Neural cell (in vitro differentiated cells): ENCODE measurements around the gene TOX2. TPM values are rescaled to one million over a fixed set of nuclear protein-coding genes. Genes with fewer than 3 reads are reported as not detected.

Experiments used
- H2AFZ ChIP-seq: fragments of 200-600, 300-800 bp; sonication (generic), shearing (Covaris generic); 2 replicates; pipeline ENCODE4 v1.6.0; 2014; ENCODE audit warnings: low read depth, mild to moderate bottlenecking, antibody characterized with exemption, low read length, moderate library complexity
- H3F3A ChIP-seq: fragments of 200-600 bp; shearing (Covaris generic); 2 replicates; pipeline ENCODE4 v1.6.1; 2016; ENCODE audit warnings: mild to moderate bottlenecking, moderate library complexity, mixed read lengths, antibody characterized with exemption, low read length; ENCODE audit not compliant: insufficient read depth, poor library complexity, severe bottlenecking
- H3K27ac ChIP-seq: fragments of 200-600, 300-800 bp; sonication (generic), shearing (Covaris generic); 2 replicates; pipeline ENCODE4 v1.5.1; 2014; ENCODE audit warnings: mild to moderate bottlenecking, low read length, moderate library complexity
- H3K27me3 ChIP-seq: fragments of 300-800, 200-600 bp; sonication (generic), shearing (Covaris generic); 2 replicates; pipeline ENCODE4 v1.6.0; 2014; ENCODE audit warnings: mild to moderate bottlenecking, low read depth, low read length, moderate library complexity; ENCODE audit not compliant: insufficient read depth
- H3K36me3 ChIP-seq: fragments of 300-800, 200-600 bp; sonication (generic), shearing (Covaris generic); 2 replicates; pipeline ENCODE4 v1.5.1; 2014; ENCODE audit warnings: mild to moderate bottlenecking, antibody characterized with exemption, low read length, moderate library complexity; ENCODE audit not compliant: insufficient read depth
- H3K4me2 ChIP-seq: fragments of 300-800, 200-600 bp; sonication (generic), shearing (Covaris generic); 2 replicates; pipeline ENCODE4 v1.6.0; 2014; ENCODE audit warnings: mild to moderate bottlenecking, low read length
- H3K4me3 ChIP-seq: fragments of 300-800, 200-600 bp; sonication (generic), shearing (Covaris generic); 2 replicates; pipeline ENCODE4 v1.5.1; 2014; ENCODE audit warnings: mild to moderate bottlenecking, low read length, moderate library complexity
- H3K79me2 ChIP-seq: fragments of 200-600 bp; shearing (Covaris generic); replicated peaks from 2 replicates; pipeline ENCODE4 v1.6.0; 2014; ENCODE audit warnings: mild to moderate bottlenecking, low read length, moderate library complexity; ENCODE audit not compliant: insufficient read depth
- H3K9ac ChIP-seq: fragments of 300-800, 200-600 bp; sonication (generic), shearing (Covaris generic); 2 replicates; pipeline ENCODE4 v1.6.1; 2016; ENCODE audit warnings: mild to moderate bottlenecking, low read length, mixed read lengths
- H3K9me2 ChIP-seq: fragments of 200-600 bp; shearing (Covaris generic); 2 replicates; pipeline ENCODE4 v1.6.1; 2016; ENCODE audit warnings: mild to moderate bottlenecking, low read length, mixed read lengths; ENCODE audit not compliant: insufficient read depth
- H3K9me3 ChIP-seq: fragments of 200-600, 300-800 bp; sonication (generic), shearing (Covaris generic); 2 replicates; pipeline ENCODE4 v1.6.1; 2016; ENCODE audit warnings: mild to moderate bottlenecking, mixed run types, low read length, moderate library complexity, mixed read lengths
- H4K20me1 ChIP-seq: fragments of 200-600 bp; shearing (Covaris generic); 2 replicates; pipeline ENCODE4 v1.6.1; 2016; ENCODE audit warnings: mild to moderate bottlenecking, mixed run types; ENCODE audit not compliant: insufficient read depth
- EP300 ChIP-seq: fragments of 450-650 bp; conservative IDR thresholded peaks from 2 replicates; pipeline ENCODE4 v1.6.1; 2014; ENCODE audit warnings: antibody characterized with exemption, mild to moderate bottlenecking, moderate library complexity; ENCODE audit not compliant: poor library complexity, severe bottlenecking
- EZH2 ChIP-seq: fragments of 200-600, 300-800 bp; shearing (Covaris generic), sonication (generic); IDR thresholded peaks from 2 replicates; pipeline ENCODE4 v1.6.1; 2014; ENCODE audit warnings: antibody characterized with exemption, low read length, borderline replicate concordance, mild to moderate bottlenecking; ENCODE audit not compliant: insufficient read depth, poor library complexity, severe bottlenecking
- MXI1 ChIP-seq: fragments of 450-650 bp; conservative IDR thresholded peaks from 2 replicates; pipeline ENCODE4 v1.6.1; 2014; ENCODE audit warnings: antibody characterized with exemption, mild to moderate bottlenecking; ENCODE audit not compliant: poor library complexity, severe bottlenecking
- POLR2AphosphoS5 ChIP-seq: IDR thresholded peaks from 2 replicates; pipeline ENCODE4 v1.6.1; 2012
- RAD21 ChIP-seq: fragments of 450-650 bp; conservative IDR thresholded peaks from 2 replicates; pipeline ENCODE4 v1.6.1; 2014; ENCODE audit warnings: antibody characterized with exemption, mild to moderate bottlenecking, moderate library complexity
- SMC3 ChIP-seq: fragments of 450-650 bp; conservative IDR thresholded peaks from 2 replicates; pipeline ENCODE4 v1.6.1; 2014; ENCODE audit warnings: antibody characterized with exemption, mild to moderate bottlenecking, moderate library complexity; ENCODE audit not compliant: poor library complexity
- TAF1 ChIP-seq: IDR thresholded peaks from 2 replicates; pipeline ENCODE4 v1.6.1; 2012; ENCODE audit warnings: low read depth
- polyA plus RNA-seq: library from polyadenylated mRNA; depleted of rRNA; stranded (reverse); fragments of >200 nt; gene quantifications from 2 replicates; pipeline ENCODE4 v1.2.3, GENCODE V29; 2014
- TF ChIP-seq, protein P1 (sequence below): IDR thresholded peaks from 2 replicates; pipeline ENCODE4 v1.6.1; 2012; ENCODE audit warnings: borderline replicate concordance
- TF ChIP-seq, protein P2 (sequence below): fragments of 450-650 bp; IDR thresholded peaks from 2 replicates; pipeline ENCODE4 v1.5.1; 2014; ENCODE audit warnings: antibody characterized with exemption, mild to moderate bottlenecking, moderate library complexity; ENCODE audit not compliant: poor library complexity, severe bottlenecking

Gene TOX2
- polyA plus RNA-seq, 1 donor from 2014 or later = 0.89 TPM

DNA sequence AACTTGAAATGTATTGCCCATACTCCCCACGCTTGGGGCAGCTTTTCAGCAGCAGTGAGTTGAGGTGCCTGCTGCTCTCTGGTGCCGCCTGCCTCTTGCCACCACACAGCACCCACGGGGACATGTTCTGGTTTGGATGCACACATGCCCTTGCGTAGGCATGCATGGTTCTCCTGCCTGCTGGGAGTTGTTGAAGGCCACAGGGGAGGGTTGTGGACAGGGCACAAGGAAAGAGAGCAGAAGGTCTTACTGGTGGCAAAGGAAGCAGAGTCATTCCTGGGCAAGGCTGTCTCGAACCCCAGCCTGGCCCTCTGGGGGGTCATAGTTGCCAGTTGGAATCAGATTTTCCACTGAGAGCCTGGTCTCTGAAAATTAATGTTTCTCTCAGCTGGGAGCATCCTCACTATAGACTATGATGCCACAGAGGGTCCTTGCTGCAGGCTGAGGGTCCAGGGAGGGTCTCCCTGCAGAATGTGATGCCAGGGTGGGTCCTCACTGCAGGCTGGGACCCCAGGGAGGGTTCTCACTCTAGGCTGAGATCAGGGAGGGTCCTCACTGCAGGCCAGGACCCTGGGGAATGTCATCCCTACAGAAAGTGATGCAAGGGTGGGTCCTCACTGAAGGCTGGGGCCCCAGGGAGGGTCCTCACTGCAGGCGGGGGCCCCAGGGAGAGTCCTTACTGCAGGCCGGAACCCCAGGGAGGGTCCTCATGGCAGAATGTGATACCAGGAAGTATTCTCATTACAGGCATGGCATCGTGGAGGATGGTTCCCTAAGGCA is 59.2 kb downstream of the TOX2 start:
- no peaks in the 10 kb centered on the region for H3K9me3 ChIP-seq
- H2AFZ ChIP-seq = no peak overlapping the region
- no peak overlapping the region for H3K9ac ChIP-seq
- no peaks in the 10 kb centered on the region for H3K27me3 ChIP-seq
- H3K4me2 ChIP-seq = no peak overlapping the region
- TF ChIP-seq RAD21 (no peak), MXI1 (no peak), EP300 (no peak), POLR2AphosphoS5 (no peak), EZH2 (no peak), SMC3 (no peak), TAF1 (no peak)
- TF ChIP-seq, protein P1, sequence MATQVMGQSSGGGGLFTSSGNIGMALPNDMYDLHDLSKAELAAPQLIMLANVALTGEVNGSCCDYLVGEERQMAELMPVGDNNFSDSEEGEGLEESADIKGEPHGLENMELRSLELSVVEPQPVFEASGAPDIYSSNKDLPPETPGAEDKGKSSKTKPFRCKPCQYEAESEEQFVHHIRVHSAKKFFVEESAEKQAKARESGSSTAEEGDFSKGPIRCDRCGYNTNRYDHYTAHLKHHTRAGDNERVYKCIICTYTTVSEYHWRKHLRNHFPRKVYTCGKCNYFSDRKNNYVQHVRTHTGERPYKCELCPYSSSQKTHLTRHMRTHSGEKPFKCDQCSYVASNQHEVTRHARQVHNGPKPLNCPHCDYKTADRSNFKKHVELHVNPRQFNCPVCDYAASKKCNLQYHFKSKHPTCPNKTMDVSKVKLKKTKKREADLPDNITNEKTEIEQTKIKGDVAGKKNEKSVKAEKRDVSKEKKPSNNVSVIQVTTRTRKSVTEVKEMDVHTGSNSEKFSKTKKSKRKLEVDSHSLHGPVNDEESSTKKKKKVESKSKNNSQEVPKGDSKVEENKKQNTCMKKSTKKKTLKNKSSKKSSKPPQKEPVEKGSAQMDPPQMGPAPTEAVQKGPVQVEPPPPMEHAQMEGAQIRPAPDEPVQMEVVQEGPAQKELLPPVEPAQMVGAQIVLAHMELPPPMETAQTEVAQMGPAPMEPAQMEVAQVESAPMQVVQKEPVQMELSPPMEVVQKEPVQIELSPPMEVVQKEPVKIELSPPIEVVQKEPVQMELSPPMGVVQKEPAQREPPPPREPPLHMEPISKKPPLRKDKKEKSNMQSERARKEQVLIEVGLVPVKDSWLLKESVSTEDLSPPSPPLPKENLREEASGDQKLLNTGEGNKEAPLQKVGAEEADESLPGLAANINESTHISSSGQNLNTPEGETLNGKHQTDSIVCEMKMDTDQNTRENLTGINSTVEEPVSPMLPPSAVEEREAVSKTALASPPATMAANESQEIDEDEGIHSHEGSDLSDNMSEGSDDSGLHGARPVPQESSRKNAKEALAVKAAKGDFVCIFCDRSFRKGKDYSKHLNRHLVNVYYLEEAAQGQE = no peak
- H3K4me3 ChIP-seq = no peak overlapping the region
- H3F3A ChIP-seq = no peaks in the 10 kb centered on the region
- H3K36me3 ChIP-seq = no peaks in the 10 kb centered on the region
- no peaks in the 10 kb centered on the region for H4K20me1 ChIP-seq
- H3K79me2 ChIP-seq = no peaks in the 10 kb centered on the region
- no peak overlapping the region for H3K27ac ChIP-seq
- no peaks in the 10 kb centered on the region for H3K9me2 ChIP-seq

GRCh38 chr20:43974695-43975094 is 60.0 kb downstream of the TOX2 start:
- H3K4me2 ChIP-seq = no peak overlapping the region
- TF ChIP-seq, protein P2, sequence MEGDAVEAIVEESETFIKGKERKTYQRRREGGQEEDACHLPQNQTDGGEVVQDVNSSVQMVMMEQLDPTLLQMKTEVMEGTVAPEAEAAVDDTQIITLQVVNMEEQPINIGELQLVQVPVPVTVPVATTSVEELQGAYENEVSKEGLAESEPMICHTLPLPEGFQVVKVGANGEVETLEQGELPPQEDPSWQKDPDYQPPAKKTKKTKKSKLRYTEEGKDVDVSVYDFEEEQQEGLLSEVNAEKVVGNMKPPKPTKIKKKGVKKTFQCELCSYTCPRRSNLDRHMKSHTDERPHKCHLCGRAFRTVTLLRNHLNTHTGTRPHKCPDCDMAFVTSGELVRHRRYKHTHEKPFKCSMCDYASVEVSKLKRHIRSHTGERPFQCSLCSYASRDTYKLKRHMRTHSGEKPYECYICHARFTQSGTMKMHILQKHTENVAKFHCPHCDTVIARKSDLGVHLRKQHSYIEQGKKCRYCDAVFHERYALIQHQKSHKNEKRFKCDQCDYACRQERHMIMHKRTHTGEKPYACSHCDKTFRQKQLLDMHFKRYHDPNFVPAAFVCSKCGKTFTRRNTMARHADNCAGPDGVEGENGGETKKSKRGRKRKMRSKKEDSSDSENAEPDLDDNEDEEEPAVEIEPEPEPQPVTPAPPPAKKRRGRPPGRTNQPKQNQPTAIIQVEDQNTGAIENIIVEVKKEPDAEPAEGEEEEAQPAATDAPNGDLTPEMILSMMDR = no peak
- no peak for TF ChIP-seq POLR2AphosphoS5
- TF ChIP-seq EZH2 = no peak
- TF ChIP-seq, protein P1 = no peak
- TF ChIP-seq RAD21 = no peak
- no peak for TF ChIP-seq MXI1
- no peak for TF ChIP-seq SMC3
- no peak for TF ChIP-seq TAF1
- no peaks in the 10 kb centered on the region for H3K79me2 ChIP-seq
- no peaks in the 10 kb centered on the region for H3K27me3 ChIP-seq
- no peaks in the 10 kb centered on the region for H3K9me3 ChIP-seq
- H4K20me1 ChIP-seq = no peaks in the 10 kb centered on the region
- no peak overlapping the region for H2AFZ ChIP-seq
- no peaks in the 10 kb centered on the region for H3K36me3 ChIP-seq
- H3F3A ChIP-seq = no peaks in the 10 kb centered on the region
- H3K27ac ChIP-seq = no peak overlapping the region
- no peak overlapping the region for H3K9ac ChIP-seq
- H3K9me2 ChIP-seq = no peaks in the 10 kb centered on the region
- no peak overlapping the region for H3K4me3 ChIP-seq
